GM12874 (cell line): ENCODE measurements around the gene ANKRD27.

Experiments used
- TF ChIP-seq, protein P1 (sequence below): IDR thresholded peaks from 2 replicates; pipeline ENCODE4 v1.5.1; 2011; ENCODE audit warnings: low read depth, mild to moderate bottlenecking, control low read depth, low read length, moderate library complexity; ENCODE audit not compliant: insufficient read depth

Gene ANKRD27

DNA sequence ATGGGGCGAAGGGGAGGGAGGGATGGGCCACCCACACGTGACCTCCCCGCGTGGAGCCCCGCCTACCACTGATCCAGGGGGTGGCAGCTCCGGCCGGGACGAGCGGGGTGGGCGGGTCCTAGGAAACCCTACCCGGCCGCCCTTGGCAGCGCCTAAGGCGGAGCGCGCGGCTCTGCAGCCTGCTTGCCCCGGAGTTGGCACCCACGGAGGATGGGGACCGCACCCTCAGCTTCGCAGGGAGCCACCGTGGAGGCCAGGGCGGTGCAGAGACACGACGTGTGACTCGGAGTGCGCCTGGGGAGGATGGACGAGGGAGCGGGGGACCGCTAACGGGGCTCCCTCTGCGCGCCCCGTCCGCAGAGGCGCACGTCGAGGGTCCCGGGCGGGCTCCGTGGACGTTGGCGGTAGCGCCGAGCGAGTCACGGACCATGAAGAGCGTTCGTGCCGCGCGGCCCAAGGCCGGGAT, 773 bp upstream of the ANKRD27 start, which contains the start of gene RGS9BP:
Gene RGS9BP (plus strand): TSS at position 129 of the 466 bp plus-strand sequence. CDS start 416 bp downstream, outside the sequence.
- TF ChIP-seq, protein P1, sequence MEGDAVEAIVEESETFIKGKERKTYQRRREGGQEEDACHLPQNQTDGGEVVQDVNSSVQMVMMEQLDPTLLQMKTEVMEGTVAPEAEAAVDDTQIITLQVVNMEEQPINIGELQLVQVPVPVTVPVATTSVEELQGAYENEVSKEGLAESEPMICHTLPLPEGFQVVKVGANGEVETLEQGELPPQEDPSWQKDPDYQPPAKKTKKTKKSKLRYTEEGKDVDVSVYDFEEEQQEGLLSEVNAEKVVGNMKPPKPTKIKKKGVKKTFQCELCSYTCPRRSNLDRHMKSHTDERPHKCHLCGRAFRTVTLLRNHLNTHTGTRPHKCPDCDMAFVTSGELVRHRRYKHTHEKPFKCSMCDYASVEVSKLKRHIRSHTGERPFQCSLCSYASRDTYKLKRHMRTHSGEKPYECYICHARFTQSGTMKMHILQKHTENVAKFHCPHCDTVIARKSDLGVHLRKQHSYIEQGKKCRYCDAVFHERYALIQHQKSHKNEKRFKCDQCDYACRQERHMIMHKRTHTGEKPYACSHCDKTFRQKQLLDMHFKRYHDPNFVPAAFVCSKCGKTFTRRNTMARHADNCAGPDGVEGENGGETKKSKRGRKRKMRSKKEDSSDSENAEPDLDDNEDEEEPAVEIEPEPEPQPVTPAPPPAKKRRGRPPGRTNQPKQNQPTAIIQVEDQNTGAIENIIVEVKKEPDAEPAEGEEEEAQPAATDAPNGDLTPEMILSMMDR: no peak

DNA sequence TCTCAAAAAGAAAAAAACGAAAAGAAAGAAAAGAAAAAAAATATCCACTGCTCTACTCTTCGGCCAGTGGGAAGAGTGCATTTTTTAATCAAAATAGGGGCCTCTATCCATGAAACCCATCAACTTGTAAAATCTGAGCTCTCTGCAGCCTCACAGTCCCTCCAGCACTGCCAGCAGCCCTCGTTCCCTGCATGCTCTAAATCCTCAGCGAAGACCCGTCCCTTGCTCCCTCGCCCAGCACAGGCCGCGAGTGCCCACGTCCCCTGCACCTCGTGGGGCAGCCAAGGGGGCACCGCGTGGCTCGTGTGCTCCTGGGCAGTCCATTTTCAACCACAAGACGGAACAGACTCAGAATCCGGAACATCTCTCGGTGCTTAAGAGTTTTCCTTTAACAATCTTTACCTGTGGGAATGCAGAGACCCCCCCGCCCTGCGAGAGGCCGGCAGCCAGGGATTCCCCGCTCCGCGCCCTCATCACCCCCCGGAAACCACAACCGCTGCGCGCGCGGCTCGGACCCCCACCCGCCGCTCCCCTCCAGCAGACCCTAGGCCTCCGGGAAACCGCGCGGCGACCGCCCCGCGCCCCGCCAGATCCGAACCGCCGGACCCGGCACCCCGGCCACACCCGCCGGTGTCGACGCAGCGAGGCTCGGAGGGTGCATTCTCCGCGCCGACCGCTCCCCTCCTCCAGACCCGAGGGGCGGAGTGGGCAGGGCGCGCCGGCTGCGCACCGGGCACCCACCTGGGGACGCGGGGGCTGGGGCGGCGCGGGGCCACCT, 638 bp downstream of the ANKRD27 start:
- TF ChIP-seq, protein P1: no peak

DNA sequence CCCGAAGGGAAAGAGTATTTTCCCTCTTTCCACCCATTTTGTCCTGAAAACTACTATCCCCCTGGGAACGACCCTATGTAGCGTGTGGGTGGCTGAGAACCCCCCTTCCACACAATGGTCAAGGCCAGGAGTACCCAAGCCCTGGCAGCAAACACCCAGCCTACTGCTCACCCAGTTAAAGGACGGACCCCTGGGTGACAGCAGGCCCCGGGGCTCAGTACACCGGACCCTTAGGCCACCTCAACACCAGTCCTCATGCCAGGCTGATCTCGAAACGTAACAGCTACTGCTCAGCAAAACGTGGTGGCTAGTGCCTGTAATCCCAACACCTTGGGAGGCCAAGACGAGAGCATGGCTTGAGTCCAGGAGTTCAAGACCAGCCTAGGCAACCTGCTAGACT, 1.4 kb downstream of the ANKRD27 start:
- TF ChIP-seq, protein P1: no peak

DNA sequence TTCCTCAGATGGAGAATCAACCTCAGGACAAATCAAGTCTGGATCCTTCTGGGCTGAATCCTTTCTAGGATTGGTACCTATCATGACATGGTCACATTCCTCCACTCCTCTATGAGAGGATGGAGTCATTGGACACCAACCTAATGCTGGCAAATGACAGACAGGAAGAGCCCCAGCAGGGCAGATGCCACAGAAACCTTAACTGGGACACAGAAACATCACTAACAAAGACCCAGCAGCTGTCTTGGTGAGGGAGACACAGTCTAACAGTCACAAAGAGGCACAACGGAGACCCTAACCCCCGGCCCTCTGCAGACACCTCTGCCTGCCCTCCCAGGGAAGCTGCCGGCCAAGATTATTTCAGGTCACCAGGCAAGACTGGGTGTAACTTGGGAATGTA, 2.1 kb downstream of the ANKRD27 start:
- TF ChIP-seq, protein P1: no peak

DNA sequence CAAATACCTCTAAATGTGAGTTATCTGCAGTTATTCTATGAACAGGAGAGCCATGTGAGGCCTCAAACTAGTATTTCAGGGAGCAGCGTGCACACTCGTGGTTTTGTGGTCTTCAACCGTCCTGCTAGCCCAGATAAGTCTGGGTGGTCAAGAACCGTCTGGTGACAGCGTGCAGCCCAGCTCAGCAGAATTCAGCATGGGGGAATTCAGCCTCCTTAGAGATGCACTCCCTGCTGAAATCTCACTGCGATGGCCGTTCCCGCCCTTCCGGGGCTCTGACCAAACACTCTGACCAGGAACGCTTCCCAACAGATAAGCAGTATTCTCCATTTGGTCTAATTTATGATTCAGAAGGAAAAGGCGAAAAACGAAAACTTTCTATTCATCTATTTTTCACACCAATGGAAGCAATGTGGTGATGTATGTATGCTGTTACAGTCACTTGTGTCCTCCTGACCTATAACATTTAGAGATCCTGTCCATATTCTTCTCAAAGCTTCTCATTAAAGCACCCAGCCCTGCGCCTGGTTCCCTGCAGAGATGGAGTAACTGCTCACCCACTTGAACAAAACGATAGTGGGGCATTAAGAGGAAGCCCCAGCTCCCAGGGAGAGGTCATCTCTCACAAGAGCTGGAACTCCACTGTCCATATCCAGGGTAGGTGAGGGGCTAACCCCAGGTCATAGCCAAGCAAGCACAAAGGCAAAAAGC, 2.9 kb downstream of the ANKRD27 start:
- TF ChIP-seq, protein P1: no peak

DNA sequence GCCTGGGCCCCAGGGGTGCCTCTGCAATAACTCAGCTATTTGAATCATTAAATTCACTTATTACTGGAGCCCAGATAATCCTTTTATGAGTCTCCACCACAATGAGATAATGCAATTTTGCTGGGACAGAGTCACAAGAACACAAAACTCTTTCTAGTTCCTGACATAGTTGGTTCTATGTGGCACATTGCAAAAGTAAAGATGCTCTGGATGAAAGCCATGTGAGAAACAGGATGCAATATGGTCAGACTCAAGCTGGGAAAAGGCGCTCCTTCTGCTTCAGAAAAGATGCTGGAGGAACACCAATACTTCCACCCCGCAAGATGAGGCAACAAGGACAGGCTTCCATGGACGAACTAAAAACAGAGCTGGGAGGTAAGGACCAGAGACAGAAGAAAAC, 5.7 kb downstream of the ANKRD27 start:
- TF ChIP-seq, protein P1: no peak

DNA sequence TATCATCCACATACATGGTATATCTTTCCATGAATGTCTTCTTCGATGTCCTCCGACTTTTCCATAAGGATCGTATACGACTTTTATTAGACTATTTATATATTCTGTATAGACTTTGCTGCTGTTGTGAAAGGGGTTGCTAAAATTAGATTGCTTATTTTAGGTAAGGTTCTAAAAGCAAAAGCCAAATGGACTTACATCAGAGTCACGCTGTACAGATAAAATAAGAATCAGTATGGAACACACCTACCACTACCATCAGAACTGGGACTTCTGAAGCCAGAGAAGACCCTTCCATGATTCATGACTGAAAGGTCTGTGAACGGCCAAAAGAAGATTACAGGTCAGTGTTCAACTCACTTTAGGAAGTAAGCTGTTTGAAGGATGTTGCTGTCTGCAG, 8.9 kb downstream of the ANKRD27 start:
- TF ChIP-seq, protein P1: no peak
